HFFc6 (cell line): ENCODE results near the gene SLC12A9. TPM values are rescaled to one million over a fixed set of nuclear protein-coding genes. Genes with fewer than 3 reads are reported as not detected.
A peak's percentile ranks its signal among the peaks of the same experiment; 100 is the strongest.

Source experiments
- DNase-seq: peaks from one replicate; pipeline ENCODE4 v3.0.0-alpha.2; 2018
- H3K27ac Mint-ChIP-seq: 2 replicates; pipeline ENCODE4 v1.8.0; 2020; ENCODE audit warnings: mild to moderate bottlenecking, mixed read lengths
- H3K27me3 Mint-ChIP-seq: 2 replicates; pipeline ENCODE4 v1.8.0; 2021; ENCODE audit warnings: mild to moderate bottlenecking, moderate library complexity, mixed read lengths; ENCODE audit not compliant: insufficient read depth
- H3K36me3 Mint-ChIP-seq: 2 replicates; pipeline ENCODE4 v1.8.0; 2021; ENCODE audit warnings: low read depth, mixed read lengths
- H3K4me1 Mint-ChIP-seq: 2 replicates; pipeline ENCODE4 v1.8.0; 2020; ENCODE audit warnings: low read depth, mixed read lengths
- H3K4me3 Mint-ChIP-seq: 2 replicates; pipeline ENCODE4 v1.8.0; 2020; ENCODE audit warnings: mild to moderate bottlenecking, moderate library complexity, mixed read lengths
- H3K9me3 Mint-ChIP-seq: 2 replicates; pipeline ENCODE4 v1.8.0; 2020; ENCODE audit warnings: mild to moderate bottlenecking, mixed read lengths
- CTCF ChIP-seq: fragments of 200-600 bp; sonication (generic); IDR thresholded peaks from 2 replicates; pipeline ENCODE4 v1.5.0; 2021; ENCODE audit warnings: antibody characterized with exemption, mild to moderate bottlenecking
- total RNA-seq, 6 experiments: library from RNA; stranded (reverse); fragmentation: NEBNext Ultra II Directional; extraction: Animal tissue kit (Norgen Biotek cat#: 25700); gene quantifications; 2 replicates in 1 of 6; 3 replicates in 5 of 6; pipeline ENCODE4 v1.2.3, GENCODE V29; 2021

SLC12A9 gene
- total RNA-seq, 6 experiments from 2014 or later = 19.3 to 26.2 (median 21.7) TPM

- peak overlapping the region; percentile 56 for H3K27ac Mint-ChIP-seq
- peaks cover 66% of the 10 kb centered on the region for H3K36me3 Mint-ChIP-seq
- H3K9me3 Mint-ChIP-seq = no peaks in the 10 kb centered on the region
- DNase-seq = no peak
- no peak overlapping the region for H3K4me3 Mint-ChIP-seq
- H3K27me3 Mint-ChIP-seq = peaks cover 8% of the 10 kb centered on the region
- H3K4me1 Mint-ChIP-seq = peaks cover 19% of the 10 kb centered on the region
- no peak for TF ChIP-seq CTCF
Observed at GRCh38 chr7:100884736-100885439, 32.4 kb downstream of the SLC12A9 start.

GRCh38 chr7:100885440-100886141, 33.1 kb downstream of the SLC12A9 start:
- Mint-ChIP-seq H3K36me3 (peaks cover 62% of the 10 kb centered on the region), H3K27ac (no peak overlapping the region), H3K27me3 (peaks cover 8% of the 10 kb centered on the region), H3K4me1 (peaks cover 23% of the 10 kb centered on the region), H3K4me3 (no peak overlapping the region), H3K9me3 (no peaks in the 10 kb centered on the region)
- no peak for DNase-seq
- no peak for TF ChIP-seq CTCF

GRCh38 chr7:100886142-100886935, 33.8 kb downstream of the SLC12A9 start:
- H3K27me3 Mint-ChIP-seq = peaks cover 8% of the 10 kb centered on the region
- TF ChIP-seq CTCF = no peak
- DNase-seq = no peak
- no peaks in the 10 kb centered on the region for H3K9me3 Mint-ChIP-seq
- no peak overlapping the region for H3K27ac Mint-ChIP-seq
- H3K36me3 Mint-ChIP-seq = peaks cover 58% of the 10 kb centered on the region
- no peak overlapping the region for H3K4me3 Mint-ChIP-seq
- H3K4me1 Mint-ChIP-seq = peaks cover 28% of the 10 kb centered on the region

- peaks cover 55% of the 10 kb centered on the region for H3K36me3 Mint-ChIP-seq
- no peak for TF ChIP-seq CTCF
- H3K4me1 Mint-ChIP-seq = peaks cover 34% of the 10 kb centered on the region
- H3K27ac Mint-ChIP-seq = peak overlapping the region; percentile 48
- no peaks in the 10 kb centered on the region for H3K9me3 Mint-ChIP-seq
- H3K27me3 Mint-ChIP-seq = peaks cover 10% of the 10 kb centered on the region
- no peak for DNase-seq
- no peak overlapping the region for H3K4me3 Mint-ChIP-seq
Observed at GRCh38 chr7:100886936-100887515, 34.5 kb downstream of the SLC12A9 start.

- TF ChIP-seq CTCF = no peak
- H3K27ac Mint-ChIP-seq = peak overlapping the region; percentile 61
- H3K9me3 Mint-ChIP-seq = no peaks in the 10 kb centered on the region
- peaks cover 34% of the 10 kb centered on the region for H3K4me1 Mint-ChIP-seq
- H3K4me3 Mint-ChIP-seq = peak overlapping the region; percentile 80
- no peak for DNase-seq
- H3K27me3 Mint-ChIP-seq = peaks cover 10% of the 10 kb centered on the region
- H3K36me3 Mint-ChIP-seq = peaks cover 55% of the 10 kb centered on the region
Observed at GRCh38 chr7:100887516-100888290, 35.2 kb downstream of the SLC12A9 start.
